Fibroblast of the conjunctiva (primary cell): ENCODE measurements around the gene RAB3GAP1.

Experiments used
- DNase-seq: peaks from one replicate; pipeline ENCODE4 v3.0.0-alpha.2; 2010; ENCODE audit warnings: low read depth

Gene RAB3GAP1

DNA sequence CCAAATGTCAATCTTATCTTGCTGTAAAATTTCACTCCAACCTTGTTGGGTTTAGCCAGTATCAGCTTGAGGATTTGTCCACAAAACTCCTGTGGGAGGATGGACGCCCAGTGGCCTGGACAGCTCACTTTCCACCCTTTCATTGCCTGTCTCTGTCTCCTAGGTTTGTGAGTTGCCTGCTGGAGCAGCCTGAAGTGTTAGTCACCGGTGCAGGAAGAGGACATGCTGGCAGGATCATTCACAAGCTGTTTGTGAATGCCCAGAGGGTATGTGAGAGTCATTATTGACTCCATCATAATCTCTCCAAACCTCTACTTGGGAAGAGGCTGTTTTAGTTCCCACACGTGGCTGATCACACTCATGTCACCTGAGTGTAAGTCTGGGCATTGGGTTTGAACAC, 112.3 kb downstream of the RAB3GAP1 start:
- DNase-seq, result no peak

DNA sequence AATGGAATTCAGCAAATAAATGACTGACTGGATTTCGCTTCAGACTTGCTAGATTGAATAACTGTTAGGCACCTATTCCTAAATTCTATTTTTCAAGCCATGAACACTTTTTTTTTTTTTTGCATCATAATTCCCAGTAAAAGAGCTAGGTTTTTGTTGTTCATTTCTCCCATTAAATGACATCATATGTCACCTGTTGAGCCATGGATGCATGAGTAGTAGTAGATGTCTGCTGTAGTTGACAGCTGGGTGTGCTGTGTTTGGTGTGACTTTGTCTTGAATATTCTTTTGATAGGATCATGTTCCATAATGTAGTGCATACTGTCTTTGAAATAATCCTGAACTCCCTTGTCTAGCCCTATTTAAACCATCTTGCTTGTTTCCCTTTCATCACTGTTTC, 115.2 kb downstream of the RAB3GAP1 start:
- DNase-seq, result no peak

DNA sequence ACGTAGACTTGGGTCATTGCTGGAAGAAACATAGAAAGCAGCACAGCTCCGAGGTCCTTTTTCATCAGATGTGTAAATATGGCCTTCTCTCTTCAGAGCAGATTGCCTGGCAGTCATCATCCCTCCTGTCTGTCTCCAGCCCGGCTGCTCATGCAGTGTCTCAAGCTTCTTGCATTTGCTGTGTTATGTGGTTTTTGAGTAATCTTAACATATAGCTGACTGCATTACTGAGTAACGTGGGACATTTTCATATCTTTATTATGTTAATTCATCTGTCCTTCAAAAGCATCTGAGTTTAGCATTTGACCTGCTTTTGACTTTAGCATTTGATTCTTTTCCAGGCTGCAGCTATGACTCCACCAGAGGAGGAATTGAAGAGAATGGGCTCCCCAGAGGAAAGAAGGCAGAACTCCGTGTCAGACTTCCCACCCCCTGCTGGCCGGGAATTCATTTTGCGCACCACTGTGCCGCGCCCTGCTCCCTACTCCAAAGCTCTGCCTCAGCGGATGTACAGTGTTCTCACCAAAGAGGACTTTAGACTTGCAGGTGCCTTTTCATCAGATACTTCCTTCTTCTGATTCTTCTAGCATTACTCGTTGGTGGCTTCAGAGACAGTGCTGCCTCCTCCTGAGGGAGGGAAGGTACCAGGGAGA, 116.2 kb downstream of the RAB3GAP1 start:
- DNase-seq, result no peak

DNA sequence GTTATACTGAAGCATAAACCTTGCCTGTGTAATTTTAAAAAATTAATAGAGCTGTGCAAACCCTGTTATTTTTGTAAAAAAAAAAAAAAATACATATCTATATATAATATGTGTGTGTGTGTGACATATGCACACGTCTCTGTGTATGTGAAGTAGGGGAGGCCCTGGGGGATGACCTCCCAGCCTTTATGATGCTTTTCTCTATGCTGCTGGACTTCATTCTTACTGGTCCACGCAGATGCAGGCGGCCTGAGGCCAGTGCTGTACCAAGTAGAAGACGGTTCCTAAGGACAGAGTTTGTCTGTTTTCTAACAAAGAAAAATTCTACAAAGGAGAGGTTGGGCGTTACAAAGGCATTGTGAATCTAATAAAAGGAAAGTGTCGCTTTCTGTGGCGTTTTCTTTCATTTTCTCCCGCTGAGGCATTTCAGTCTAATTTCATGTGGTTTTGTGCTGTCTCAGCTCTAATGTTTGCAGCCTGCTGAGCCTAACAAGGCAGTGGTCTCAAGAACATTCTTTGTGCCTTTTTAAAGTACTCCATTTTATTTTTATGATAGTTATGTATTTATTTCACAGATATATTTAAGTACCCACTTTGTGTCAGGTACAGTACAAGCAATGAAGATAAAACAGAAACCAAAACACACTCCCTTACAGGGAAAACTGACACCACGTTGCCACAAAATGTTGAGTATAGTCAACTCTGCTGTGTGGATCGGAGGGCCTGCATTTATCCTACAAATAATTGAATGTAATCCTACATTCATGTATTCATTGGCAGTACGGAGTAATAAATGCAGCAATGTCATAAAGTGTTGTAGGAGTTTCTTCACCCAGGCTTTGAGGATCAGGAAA, 118.0 kb downstream of the RAB3GAP1 start:
- DNase-seq, result no peak

DNA sequence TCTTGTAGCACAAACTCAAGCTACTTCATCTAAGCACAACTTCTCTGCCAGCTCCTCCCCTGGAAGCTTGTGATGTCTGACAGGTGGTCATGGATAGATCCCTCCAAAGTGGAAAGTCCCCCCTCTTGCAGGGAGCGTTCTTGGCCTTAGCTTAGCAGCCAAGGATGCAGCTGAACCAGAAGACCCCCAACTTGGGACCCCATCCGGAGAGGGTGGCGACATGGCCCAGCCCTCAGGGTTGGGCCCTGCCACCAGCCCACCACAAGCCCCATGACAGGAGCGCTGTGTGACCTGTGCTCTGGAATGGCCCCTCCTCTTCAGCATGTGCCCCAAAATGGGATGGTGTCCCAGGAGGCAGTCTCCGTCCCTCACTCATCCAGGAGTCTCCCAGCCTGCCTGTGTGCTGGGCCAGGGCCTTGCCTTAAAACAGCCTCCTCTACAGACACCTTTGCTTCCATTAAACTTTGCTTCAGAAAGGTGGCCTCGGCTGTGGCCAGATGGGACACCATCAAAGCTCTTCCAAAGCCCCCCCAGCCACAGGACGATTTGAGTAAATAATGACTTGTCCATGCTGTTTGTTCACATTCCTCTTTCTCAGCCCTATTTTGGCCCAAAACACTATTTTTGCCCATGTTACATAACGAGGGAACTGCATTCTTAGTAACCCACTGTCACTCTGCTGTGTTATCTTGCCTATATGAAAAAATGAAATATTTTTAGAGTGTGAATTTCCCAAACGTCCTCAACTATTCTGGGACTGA, 122.1 kb downstream of the RAB3GAP1 start:
- no peak for DNase-seq

DNA sequence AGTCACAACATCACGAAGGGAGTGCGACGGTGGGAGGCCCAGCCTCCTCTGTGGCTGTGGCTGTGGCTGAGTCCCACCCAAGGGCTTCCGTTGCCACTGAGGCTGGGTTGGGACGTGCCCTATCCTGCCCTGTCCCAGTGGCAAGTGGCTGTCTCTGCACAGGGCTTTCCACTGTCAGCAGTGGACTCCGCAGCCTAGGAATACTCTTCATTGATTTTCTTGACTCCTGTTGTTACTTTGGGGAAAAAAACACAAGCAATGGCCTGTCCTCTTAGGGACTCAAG, 122.7 kb downstream of the RAB3GAP1 start:
- DNase-seq, result no peak

DNA sequence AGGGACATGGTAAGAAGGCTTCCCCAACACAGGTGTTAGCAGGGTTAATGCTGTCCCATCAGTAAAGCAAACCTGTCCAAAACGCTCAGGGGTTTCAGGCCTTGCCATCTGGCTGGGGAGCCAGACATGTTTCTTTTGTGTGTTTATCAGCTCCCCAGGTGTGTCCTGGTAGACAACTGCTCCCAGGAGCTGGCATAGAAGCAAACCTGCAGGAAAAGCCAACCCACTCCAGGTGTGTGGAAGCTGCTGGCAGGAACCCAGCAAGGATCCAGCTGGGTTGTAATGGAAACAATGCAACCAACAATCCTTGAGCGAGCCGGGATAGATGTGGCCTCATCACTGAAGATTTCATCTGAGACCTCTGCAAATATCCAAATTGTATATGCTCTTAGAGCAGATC, 123.1 kb downstream of the RAB3GAP1 start:
- DNase-seq, result no peak

DNA sequence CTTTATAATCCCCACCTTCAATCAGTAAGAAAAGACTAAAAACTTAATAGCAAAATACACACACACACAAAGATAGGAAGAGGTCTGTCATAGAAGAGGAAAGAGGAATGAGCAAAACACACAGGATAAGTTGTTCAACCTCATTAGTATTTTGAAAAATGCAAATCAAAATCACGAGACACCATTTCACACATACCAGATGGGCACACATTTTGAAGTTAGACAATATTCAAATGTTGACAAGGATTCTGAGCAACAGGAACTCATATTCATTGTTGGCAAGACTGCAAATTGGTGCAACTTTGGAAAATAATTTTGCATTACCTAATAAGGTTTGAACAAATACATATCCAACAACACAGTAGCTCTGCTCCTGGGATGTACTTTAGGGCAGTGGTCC, 127.6 kb downstream of the RAB3GAP1 start:
- no peak for DNase-seq

DNA sequence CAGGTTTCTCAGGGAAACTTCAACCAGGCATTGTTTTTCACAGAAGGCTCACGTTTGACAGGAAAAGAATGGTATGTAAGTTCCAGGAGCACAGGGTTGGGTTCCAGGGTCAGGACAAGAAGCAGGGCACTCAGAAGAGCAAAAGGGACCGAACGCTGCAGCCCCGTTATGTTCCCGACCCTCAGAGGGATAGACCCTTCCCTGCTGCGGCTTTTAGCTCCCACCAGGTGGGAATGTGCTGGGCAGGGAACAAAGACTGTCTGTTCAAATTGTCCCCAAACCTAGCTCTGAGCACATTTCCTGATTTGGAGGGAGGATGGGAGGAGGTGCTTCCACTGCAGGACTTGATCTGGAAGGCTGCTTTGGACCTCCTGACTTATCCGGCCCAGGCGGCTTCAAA, 130.1 kb downstream of the RAB3GAP1 start:
- DNase-seq, result no peak

DNA sequence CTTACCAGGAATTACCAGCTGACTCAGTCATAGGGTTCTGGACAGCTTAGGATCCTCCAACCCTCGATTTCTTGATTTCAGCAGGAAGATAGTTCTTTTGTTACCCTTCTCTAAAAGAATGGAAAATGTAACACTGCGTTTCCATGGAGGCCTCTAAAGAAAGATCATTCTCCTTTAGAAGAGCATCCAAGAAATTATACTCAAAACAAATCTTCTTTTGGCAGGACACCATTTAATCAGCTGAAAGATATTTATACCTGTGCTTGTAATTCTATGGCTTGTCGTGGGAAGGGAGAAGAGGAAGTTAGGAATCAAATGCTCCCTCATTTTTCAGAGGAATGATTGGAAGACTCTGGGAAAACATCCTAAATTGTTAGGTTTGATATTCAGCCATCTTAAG, 130.5 kb downstream of the RAB3GAP1 start:
- no peak for DNase-seq

DNA sequence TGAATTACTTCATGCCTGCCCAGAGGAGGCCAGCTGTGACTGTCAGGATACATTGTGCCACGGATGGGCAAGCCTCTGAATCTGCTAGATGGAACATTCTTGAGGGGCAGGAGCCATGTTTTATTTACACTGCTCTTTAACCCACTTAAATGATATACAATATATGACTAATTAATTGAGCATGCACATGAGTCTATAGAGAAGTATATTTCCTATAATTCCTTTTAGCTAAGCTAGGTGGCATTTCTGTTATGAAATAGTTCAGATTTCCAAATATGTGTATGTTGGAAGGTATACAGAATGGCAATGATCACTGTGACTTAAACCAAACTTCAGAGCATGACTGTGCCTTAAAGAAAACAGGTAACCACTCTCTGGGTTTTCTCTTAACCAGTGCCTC, 131.7 kb downstream of the RAB3GAP1 start:
- DNase-seq, result no peak

DNA sequence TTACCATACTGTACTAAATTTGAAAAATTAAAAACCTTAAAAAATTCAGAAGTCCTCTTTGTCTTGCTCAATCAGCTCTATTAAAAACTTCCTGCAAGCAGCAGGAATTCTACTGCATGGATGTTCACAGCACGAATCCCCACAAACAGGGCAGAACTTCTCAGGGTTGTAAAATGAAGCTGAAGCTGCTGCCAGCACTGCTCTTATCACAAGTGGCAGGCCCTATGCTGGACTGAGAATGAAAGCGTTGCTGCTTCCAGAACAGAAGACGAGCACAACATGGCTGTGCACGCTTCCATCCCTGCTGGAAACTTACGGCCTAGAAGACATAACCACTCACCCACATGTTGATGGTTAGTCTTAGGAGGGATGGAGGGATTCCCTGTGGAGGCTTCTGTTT, 134.0 kb downstream of the RAB3GAP1 start:
- no peak for DNase-seq

DNA sequence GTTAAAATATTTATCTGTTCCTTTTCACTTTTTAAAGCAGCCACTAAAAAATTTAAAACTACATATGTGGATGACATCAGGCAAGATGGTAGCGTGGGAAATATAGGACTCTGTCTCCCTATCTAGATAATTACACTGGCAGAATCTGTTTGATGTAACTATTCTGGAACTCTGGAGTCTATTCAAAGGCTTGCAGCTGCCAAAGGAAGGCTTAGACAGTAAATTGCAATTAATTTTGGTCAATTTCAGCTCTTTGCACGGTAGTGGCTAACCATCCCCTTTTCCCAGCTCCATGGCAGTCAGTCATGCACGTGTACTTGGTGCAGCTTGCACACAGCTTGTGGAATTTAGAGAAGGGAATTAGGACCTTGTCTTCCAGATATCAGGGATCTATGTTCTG, 135.2 kb downstream of the RAB3GAP1 start:
- DNase-seq, result no peak

DNA sequence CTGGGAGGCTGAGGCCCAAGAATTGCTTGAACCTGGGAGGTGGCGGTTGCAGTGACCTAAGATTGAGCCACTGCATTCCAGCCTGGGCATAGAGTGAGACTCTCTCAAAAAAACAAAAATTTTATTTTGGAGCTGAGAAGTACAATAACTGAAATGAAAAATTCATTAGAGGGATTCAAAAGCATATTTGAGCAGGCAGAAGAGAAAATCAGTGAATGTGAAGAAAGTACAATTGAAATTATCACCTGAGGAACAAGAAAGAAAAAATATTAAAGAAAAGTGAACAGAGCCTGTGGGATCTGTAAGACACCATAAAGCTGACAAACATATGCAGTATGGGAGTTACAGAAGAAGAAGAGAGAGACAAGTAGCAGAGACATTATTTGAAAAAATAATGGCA, 137.1 kb downstream of the RAB3GAP1 start:
- no peak for DNase-seq

DNA sequence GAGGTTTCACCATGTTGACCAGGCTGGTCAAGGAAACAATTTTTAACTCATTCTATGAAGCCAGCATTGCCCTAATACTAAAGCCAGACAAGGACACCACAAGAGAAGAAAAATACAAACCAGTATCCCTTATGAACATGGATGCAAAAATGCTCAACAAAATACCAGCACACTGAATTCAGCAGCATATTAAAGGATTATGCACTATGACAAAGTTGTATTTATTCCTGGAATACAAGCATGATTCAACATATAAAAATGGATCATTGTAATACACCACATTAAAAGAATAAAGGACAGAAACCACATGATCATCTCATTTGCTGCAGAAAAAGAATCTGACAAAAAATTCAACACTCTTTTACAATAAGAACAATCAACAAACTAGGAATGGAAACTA, 138.7 kb downstream of the RAB3GAP1 start:
- no peak for DNase-seq

DNA sequence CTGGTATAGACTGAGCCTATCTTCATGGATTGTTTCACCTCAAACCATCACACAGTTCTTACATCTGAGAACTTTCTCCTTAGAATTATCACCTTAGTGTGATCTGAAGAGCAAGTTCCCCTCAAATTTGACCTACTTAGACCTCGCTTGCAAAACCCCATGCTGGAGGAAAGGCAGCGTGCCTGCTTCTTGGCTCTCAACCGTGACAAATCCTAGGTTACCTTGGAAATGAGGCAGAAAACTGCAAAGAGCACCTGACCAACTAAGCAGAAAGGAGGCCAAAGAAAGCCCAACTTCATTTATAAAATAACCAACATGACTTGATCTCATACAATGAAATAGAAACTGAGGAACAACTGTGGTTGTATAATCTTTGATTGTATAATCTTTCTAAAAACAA, 146.4 kb downstream of the RAB3GAP1 start:
- no peak for DNase-seq

DNA sequence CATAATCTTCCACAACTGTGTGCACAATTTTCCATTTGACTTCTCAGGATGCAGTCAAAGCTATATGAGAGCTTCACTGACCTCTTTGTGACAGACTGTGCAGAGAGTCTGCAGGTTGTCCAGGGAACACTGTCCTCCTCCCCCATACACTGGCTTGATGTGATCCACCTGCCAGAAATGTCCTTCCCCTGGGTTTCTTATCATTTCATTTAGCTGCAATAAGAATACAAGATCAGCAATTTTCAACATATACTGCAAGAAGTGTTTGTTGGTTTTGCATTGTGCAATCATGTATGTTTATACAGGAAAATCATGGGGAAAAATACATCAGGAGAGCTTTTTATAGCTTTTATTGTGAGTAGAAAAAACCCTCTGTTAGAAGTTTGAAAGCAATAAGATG, 150.7 kb downstream of the RAB3GAP1 start:
- no peak for DNase-seq

DNA sequence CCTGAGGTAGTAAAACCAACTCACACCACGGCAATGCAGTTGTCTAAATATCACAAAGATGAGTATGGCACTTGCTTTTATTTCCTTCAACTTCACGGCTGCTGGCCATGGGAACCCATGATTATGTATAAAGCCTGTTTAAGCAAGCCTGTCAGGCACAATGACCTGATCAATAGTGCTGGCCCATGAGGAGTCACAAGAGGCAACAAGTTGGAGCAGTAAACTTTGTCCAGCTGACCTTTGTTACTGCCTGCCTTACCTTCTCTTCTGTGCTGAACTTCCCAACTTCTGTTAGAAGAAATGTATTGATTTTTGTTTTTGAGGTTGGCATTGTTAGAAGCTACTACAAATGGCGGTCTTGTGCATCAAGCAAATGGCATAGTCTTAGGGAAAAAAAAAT, 151.9 kb downstream of the RAB3GAP1 start:
- DNase-seq, result no peak

DNA sequence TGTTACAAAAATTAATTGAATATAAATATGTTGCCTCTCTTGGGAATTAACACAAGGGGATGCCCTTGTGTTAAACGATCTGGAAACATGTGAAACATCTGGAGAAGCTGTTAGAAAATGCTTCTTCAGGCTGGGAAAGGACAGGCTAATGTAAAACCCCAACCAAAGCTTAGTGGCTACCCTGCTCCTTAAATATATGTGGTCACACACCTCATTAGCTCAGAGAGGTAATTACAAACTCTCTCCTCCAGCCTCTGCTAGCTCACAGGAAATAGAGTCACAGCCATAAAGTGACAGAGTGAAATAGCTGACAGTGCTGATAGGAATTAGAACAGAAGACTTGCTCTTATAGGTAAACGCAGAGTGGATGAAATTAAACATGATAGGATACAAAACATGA, 155.9 kb downstream of the RAB3GAP1 start:
- DNase-seq, result no peak

DNA sequence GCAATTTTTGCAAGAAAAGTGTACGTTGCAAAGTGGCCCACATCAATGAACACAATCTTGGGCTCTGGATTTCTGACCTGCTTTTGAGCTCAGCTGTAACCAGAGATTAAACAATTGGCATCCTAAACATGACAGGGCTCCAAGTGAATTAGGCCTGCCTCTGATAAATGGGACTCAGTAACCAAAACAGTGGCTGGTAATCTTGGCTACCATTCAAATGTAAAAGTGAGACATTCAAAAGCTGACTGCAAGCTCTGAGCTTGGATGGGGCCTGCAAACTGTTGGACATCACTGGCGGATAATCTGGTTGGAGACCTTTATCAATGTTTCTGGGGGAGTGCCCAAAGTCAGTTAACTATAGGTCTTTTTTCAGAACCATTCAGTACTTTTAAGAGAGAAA, 160.7 kb downstream of the RAB3GAP1 start:
- no peak for DNase-seq

DNA sequence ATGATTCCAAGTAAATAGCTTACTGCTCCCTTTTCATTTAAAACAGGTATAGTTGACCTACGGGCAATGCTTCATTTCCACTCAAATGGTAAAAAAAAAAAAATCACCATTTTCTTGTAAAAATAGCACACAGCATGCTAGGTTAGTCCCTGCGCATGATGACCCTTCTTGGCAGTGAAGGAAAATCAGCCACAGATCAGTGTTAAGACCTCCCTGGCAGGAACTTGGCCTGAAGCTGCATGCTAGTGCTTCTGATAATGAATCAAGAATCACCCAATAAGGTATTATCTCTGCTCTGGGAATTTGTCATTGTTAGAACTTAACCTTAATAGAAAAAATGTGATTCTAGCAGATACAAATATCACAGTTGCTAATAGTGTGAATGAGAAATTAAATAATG, 166.3 kb downstream of the RAB3GAP1 start:
- no peak for DNase-seq

DNA sequence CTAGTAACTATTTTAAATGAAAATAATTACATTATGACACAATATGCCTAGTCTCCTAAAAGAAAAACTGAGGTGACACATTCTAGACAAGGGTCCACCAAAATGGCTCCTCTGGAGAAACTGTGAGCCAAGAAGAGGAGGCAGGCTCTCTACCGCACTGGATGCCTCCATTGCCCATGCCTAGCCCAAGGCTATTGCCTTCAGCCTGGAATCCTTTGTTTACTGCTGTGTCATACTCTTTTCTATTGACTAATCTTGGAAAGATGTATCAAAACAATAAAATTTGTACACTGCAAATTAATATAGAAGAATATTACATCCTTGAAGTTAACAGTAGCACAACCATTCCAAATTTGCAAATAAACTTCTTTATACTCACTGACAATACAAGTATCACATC, 167.1 kb downstream of the RAB3GAP1 start:
- DNase-seq, result no peak
